Mononuclear cell (primary cell): ENCODE measurements around the gene WASF2. TPM values are rescaled to one million over a fixed set of nuclear protein-coding genes. Genes with fewer than 3 reads are reported as not detected.
"Not testable (repeated sequence)": the region's sequence is repeated elsewhere in the genome, so short reads cannot be mapped to it uniquely, and the experiment has no call there.

Experiments
- H3K27me3 ChIP-seq: 2 replicates; pipeline ENCODE4 v1.6.0; 2011; ENCODE audit warnings: low read length, control low read depth; ENCODE audit not compliant: insufficient read depth
- H3K4me1 ChIP-seq: 2 replicates; pipeline ENCODE4 v1.5.1; 2011; ENCODE audit warnings: mild to moderate bottlenecking, low read length, control low read depth; ENCODE audit not compliant: insufficient read depth
- H3K4me3 ChIP-seq: 2 replicates; pipeline ENCODE4 v1.5.1; 2011; ENCODE audit warnings: mild to moderate bottlenecking, low read length, moderate library complexity
- H3K9me3 ChIP-seq: 2 replicates; pipeline ENCODE4 v1.5.1; 2011; ENCODE audit warnings: low read depth, mild to moderate bottlenecking, control low read depth, low read length
- total RNA-seq: library from RNA; depleted of rRNA; stranded (reverse); fragments of >200 nt; gene quantifications from one replicate; pipeline ENCODE4 v1.2.3, GENCODE V29; 2012

The WASF2 gene
- total RNA-seq, 1 donor, result 29.4 TPM

DNA sequence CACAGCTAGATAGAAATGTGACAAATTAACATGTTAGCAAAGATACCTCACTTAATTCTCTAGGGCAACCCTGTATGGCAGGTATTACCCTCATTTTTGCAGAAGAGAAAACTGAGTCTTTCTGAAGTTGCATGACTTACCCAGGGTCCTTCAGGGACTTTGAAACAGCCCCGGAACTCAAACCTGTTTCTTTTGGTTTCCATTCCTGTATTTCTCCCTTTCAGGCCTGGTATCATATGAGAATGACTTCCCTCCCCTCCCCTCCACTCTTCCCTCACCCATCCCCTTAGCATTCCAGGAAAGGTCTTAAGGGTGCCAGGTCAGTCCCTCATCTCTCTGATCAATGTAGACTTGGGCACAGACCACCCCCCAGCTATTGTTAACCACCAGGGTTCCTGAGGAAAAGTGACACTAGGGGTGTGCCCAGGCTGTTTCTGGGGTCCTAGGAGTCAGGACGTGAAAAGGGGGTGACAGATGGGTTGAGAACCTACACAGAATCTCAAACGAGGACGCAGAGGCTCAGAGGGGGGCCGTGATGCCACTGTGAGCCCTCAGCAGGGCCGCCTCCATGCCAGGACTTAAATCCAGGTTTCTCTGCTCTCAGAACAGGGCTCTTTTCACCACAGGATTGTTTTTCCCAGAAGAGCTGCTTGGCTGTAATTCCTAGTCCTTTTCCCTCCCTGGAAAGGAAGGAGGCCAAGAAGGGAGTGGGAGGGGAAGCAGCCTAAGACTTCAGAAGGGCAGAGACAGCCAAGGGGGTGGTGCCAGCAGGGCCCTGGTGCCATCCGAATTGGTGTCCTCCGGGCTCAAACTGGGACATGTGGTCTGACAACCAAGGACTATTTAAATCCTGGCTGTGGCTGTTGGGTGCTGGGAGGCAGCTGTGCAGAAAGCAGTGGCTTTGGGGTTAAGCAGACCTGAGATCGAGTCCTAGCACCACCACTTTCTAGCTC, 2.1 kb upstream of the WASF2 start:
- Histone ChIP-seq H3K4me1 (peaks cover 47% of the 10 kb centered on the region), H3K9me3 (no peaks in the 10 kb centered on the region), H3K4me3 (no peak overlapping the region), H3K27me3 (no peaks in the 10 kb centered on the region)

DNA sequence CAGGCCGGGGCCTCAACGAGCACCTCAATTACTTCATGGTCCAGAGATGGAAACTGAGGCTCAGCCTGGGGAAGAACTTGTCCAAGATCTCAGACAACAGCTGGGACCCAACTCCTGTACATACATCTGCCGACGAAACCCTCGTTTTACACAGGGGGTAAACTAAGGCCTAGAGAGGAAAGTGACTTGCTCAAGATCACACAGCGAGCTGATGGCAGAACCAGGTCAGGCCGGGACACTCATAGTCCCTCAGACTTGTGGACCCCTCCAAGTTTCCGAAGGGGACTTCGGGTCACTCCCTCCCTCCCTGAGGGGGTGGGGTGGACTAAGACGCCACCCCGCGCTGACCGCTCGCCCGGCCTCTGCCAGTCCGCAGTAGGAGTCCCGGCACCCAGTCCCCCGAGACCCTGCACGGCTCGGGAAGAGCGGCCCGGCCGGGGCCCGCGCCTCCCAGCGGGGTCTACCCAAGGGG, 430 bp downstream of the WASF2 start:
- Histone ChIP-seq H3K27me3 (no peaks in the 10 kb centered on the region), H3K4me1 (peaks cover 57% of the 10 kb centered on the region), H3K4me3 (peak overlapping the region; percentile 97), H3K9me3 (no peaks in the 10 kb centered on the region)

DNA sequence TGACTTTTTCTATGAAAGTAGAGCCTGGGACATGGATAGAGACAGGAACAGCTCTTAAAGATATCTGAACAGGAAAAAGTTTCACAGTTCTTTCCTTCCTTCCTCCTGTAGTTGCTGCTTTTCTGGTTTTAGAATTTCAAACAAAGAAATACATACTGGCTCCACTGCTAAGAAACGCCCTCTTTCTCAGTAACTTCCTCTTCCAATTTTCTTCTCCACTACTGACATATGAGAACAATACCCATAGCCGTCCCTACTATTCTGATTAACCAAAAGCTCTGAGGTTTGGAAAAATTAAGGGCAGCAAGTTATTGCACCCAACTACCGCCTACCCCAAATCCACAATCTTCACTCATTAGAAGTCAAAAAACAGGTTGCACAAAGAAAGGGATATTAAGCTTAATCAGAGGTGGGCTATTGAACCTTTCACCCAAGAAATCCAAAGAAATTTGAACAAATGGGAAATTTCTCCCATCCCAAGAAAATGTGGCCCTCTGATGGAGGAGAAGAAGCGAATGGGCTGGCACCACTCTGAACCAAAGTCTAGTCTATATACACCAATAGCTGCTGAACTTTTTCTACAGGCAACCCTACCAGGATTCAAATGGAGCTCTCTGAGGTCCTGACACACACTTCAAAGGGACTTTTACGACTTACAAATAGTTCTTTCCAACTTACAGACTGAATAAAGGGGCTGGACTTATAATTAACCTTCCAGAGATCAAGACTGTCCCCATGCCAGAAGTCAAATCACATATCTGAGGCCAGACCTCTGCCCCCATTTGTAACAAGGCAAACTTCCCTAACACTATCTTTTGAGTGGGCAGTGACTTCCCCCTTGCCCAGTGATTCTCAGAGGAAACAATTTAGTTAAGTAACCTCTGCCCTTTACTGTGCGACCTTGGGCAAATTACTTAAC, 1.7 kb downstream of the WASF2 start:
- H3K4me1 ChIP-seq, result peaks cover 63% of the 10 kb centered on the region
- H3K9me3 ChIP-seq, result no peaks in the 10 kb centered on the region
- H3K4me3 ChIP-seq, result peak overlapping the region; percentile 97
- no peaks in the 10 kb centered on the region for H3K27me3 ChIP-seq

DNA sequence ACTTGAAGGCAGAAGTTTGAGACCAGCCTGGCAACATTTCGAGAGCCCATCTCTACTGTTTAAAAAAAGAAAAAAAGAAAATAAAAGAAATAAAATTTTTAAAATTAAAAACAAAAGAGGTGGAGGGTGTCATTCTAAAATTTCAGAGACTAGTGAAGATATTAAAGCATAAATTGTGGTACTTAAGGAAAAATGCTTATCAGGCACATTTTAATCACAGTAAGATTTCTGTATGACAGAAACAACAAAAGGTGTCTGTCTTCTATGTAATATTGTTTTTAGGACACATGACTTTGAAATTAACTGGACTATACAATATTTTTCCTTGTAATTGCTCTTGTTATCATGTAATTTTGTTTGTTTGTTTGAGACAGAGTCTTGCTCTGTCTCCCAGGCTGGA, 4.6 kb downstream of the WASF2 start:
- Histone ChIP-seq H3K9me3 (no peaks in the 10 kb centered on the region), H3K4me3 (no peak overlapping the region), H3K27me3 (no peaks in the 10 kb centered on the region), H3K4me1 (peaks cover 46% of the 10 kb centered on the region)

DNA sequence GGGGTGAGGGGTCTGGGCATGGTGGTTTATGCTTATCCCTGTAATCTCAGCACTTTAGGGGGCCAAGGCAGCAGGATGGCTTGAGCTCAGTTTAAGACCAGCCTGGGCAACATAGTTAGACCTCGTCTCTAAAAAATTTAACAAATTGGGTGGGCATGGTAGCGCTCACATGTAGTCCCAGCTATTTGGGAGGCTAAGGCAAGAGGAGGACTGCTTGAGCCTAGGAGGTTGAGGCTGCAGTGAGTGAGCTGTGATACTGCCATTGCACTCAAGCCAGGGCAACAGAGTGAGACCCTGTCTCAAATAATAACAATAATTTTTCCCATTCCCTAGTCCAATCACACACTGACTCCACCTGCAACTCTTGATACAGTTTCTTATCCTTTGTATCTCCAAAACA, 6.3 kb downstream of the WASF2 start:
- H3K4me1 ChIP-seq, result peaks cover 52% of the 10 kb centered on the region
- H3K27me3 ChIP-seq, result no peaks in the 10 kb centered on the region
- H3K4me3 ChIP-seq, result no peak overlapping the region
- no peaks in the 10 kb centered on the region for H3K9me3 ChIP-seq

DNA sequence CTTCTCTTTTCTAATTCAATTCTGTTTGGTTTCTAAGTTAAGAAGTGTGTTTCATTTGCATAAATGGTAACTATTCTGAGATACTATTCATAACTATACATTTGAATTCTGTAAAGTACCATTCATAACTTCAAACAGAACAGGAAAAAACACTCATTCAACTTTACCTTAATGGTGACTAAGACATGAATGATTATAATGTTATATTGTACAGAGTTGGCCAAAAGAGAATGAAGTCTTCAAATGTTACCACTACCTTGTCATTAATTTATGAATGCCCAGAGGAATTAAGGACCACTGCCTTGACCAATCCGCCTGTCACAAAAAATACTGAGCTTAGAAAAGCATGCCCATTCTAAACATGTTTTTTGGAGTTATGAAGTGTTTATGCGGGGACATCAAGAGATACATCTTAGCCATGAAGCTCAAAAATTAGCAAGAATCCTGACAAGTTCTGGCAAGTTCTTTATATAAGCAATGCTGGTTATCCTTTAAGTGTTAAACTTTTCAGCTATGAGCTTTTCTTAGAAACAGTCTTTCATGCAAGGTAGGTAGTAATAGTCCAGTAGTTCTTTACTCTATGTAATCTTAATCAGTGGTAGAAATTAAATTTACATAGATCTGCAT, 7.9 kb downstream of the WASF2 start:
- peaks cover 52% of the 10 kb centered on the region for H3K4me1 ChIP-seq
- no peaks in the 10 kb centered on the region for H3K9me3 ChIP-seq
- no peak overlapping the region for H3K4me3 ChIP-seq
- no peaks in the 10 kb centered on the region for H3K27me3 ChIP-seq

DNA sequence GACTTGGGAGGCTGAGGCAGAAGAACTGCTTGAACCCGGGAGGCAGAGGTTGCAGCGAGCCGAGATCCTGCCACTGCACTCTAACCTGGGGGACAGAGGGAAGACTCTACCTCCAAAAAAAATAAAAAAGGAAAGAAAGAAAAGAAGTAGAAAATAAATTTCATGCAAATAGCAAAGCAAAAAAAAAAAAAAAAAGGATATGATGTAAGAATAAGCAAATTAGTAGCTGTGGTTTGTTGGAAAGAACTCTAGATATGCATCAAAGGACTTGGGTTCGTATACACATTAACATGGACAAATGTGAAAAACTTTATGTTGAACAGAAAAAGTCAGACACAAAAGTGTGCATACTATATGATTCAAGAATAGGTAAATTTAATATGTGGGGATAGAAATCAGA, 11.9 kb downstream of the WASF2 start:
- no peak overlapping the region for H3K4me3 ChIP-seq
- peaks cover 62% of the 10 kb centered on the region for H3K4me1 ChIP-seq
- no peaks in the 10 kb centered on the region for H3K27me3 ChIP-seq
- H3K9me3 ChIP-seq, result no peaks in the 10 kb centered on the region

DNA sequence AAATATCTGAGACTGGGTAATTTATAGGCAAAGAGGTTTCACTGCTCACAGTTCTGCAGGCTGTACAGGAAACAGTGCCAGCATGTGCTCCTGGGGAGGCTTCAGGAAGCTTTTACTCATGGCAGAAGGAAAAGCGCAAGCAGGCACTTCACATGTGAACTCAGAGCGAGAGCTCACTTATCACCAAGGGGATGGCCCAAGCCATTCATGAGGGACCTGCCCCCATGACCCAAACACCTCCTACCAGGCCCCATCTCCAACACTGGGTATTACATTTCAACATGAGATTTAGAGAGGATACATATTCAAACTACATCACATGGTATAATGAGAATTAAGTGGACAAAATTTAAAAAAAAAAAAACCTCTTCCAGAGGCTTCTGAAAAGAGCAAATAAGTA, 13.7 kb downstream of the WASF2 start:
- no peaks in the 10 kb centered on the region for H3K9me3 ChIP-seq
- H3K4me1 ChIP-seq, result peaks cover 70% of the 10 kb centered on the region
- no peak overlapping the region for H3K4me3 ChIP-seq
- no peaks in the 10 kb centered on the region for H3K27me3 ChIP-seq

DNA sequence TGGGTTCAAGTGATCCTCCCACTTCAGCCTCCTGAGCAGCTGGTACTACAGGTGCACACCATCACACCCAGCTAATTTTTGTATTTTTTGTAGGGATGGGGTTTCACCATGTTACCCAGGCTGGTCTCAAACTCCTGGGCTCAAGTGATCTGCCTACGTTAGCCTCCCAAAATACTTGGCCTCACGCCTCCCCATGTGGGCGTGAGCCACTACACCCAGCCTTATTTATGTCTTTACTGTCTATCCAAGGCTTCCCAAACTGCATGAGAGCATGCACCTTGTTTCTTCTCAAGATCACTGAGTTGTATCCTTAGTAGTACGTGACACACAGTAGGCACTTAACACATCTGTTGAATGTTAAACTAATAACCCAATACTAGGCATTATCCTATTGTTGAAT, 14.2 kb downstream of the WASF2 start:
- Histone ChIP-seq H3K27me3 (no peaks in the 10 kb centered on the region), H3K4me3 (no peak overlapping the region), H3K9me3 (no peaks in the 10 kb centered on the region), H3K4me1 (peaks cover 71% of the 10 kb centered on the region)

DNA sequence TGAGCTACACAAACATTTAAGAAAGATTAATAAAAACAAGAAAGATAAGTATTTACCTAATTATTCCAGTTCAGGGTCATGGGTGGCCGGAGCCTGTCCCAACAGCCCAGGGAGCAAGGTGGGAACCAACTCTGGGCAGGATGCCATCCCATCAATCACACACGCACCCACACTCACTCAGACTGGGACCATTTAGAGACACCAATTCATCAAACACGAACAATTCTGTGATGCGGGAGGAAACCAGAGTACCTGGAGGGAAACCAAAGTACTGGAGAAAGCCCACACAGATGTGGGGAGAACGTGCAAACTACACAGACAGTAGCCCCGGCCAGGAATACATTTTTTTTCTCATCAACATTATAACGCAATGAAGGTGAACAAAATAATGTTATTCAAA, 16.2 kb downstream of the WASF2 start:
- Histone ChIP-seq H3K9me3 (no peaks in the 10 kb centered on the region), H3K27me3 (no peaks in the 10 kb centered on the region), H3K4me3 (no peak overlapping the region), H3K4me1 (peaks cover 64% of the 10 kb centered on the region)

DNA sequence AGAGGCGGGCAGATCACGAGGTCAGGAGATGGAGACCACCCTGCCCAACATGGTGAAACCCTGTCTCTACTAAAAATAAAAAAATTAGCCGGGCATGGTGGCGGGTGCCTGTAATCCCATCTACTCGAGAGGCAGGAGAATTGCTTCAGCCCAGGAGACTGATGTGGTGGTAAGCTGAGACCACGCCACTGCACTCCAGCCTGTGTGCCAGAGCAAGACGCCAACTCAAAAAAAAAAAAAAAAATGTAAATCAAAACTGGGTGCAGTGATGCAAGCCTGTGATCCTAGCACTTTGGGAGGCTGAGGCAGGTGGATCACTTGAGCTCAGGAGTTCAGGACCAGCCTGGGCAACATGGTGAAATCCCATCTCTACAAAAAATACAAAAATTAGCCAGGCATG, 17.9 kb downstream of the WASF2 start:
- H3K4me1 ChIP-seq, result peaks cover 63% of the 10 kb centered on the region
- not testable (repeated sequence) for H3K9me3 ChIP-seq, H3K27me3 ChIP-seq, H3K4me3 ChIP-seq

DNA sequence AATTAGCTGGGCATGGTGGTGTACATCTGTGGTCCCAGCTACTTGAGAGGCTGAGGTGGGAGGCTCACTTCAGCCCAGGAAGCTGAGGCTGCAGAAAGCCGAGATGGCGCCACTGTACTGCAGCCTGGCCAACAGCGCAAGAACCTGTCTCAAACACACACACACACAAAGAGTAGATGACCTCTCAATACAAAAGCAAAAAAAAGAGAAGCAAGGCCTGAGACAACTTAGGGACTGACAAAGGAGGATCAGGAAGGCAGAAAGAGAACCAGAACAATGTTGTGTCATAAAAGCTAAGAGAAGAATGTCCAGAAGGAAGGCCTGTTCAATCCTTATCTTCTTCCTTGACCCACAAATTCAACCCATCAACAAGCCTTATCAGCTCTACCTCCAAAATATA, 18.5 kb downstream of the WASF2 start:
- H3K4me1 ChIP-seq, result peaks cover 62% of the 10 kb centered on the region
- no peak overlapping the region for H3K4me3 ChIP-seq
- H3K9me3 ChIP-seq, result no peaks in the 10 kb centered on the region
- H3K27me3 ChIP-seq, result no peaks in the 10 kb centered on the region

DNA sequence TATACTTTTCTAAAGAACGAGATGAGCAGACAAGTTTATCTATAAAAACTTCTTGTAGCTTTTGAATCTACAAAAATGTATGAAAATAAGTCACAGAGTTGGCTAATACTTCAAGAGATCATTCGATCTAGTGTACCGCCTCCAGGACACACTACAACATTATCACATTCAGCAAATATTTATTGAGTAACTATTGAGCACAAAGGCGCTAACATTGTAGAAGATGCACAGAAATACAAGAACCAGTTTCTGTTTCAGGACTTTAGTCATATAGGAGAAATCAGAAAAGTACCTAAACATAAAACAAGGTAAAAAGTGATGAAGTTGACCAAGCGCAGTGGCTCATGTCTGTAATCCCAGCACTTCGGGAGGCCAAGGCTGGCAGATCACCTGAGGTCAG, 20.6 kb downstream of the WASF2 start:
- no peaks in the 10 kb centered on the region for H3K9me3 ChIP-seq
- no peaks in the 10 kb centered on the region for H3K27me3 ChIP-seq
- H3K4me1 ChIP-seq, result peaks cover 42% of the 10 kb centered on the region
- H3K4me3 ChIP-seq, result no peak overlapping the region

DNA sequence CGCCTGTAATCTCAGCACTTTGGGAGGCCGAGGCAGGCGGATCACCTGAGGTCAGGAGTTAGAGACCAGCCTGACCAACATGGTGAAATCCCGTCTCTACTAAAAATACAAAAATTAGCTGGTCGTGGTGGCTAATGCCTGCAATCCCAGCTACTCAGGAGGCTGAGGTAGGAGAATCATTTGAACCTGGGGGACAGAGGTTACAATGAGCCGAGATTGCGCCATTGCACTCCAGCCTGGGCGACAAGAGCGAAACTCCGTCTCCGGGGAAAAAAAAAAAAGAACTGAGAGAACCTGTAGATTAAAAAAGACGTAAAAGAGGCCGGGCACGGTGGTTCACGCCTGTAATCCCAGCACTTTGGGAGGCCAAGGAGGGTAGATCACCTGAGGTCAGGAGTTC, 21.6 kb downstream of the WASF2 start:
- peaks cover 33% of the 10 kb centered on the region for H3K4me1 ChIP-seq
- not testable (repeated sequence) for H3K9me3 ChIP-seq, H3K4me3 ChIP-seq, H3K27me3 ChIP-seq
